Measurements from ENCODE around the gene MSRB3.
A peak's percentile ranks its signal among the peaks of the same experiment; 100 is the strongest.

MSRB3 gene

GRCh38 chr12:65287426-65287825 lies 8.9 kb downstream of the MSRB3 start:
- DNase-seq (ENCODE audit: low read depth), result no peak
- no peak overlapping the region for H3K4me3 ChIP-seq (ENCODE audit: low read depth, low read length)
- TF ChIP-seq CTCF (conservative IDR thresholded peaks at IDR 0.05; ENCODE audit: low read depth, low read length), result no peak

- no peak overlapping the region for H3K4me3 ChIP-seq (ENCODE audit: low read depth, low read length)
- DNase-seq (ENCODE audit: low read depth), result no peak
- no peak for TF ChIP-seq CTCF (conservative IDR thresholded peaks at IDR 0.05; ENCODE audit: low read depth, low read length)
Observed at GRCh38 chr12:65292241-65292640, 13.8 kb downstream of the MSRB3 start.

GRCh38 chr12:65293735-65294134 lies 15.3 kb downstream of the MSRB3 start:
- no peak for DNase-seq (ENCODE audit: low read depth)
- no peak for TF ChIP-seq CTCF (conservative IDR thresholded peaks at IDR 0.05; ENCODE audit: low read depth, low read length)

GRCh38 chr12:65294641-65295262 lies 16.3 kb downstream of the MSRB3 start:
- peak; percentile 18 for DNase-seq (ENCODE audit: low read depth)
- no peak for TF ChIP-seq CTCF (conservative IDR thresholded peaks at IDR 0.05; ENCODE audit: low read depth, low read length)

More at GRCh38 chr12:65293735-65294134, 15.3 kb downstream of the MSRB3 start:
- no peak overlapping the region for H3K4me3 ChIP-seq (ENCODE audit: low read depth, low read length)

GRCh38 chr12:65296508-65297265 lies 18.2 kb downstream of the MSRB3 start:
- DNase-seq (ENCODE audit: low read depth), result no peak
- no peak overlapping the region for H3K4me3 ChIP-seq (ENCODE audit: low read depth, low read length)
- no peak for TF ChIP-seq CTCF (conservative IDR thresholded peaks at IDR 0.05; ENCODE audit: low read depth, low read length)

More at GRCh38 chr12:65294641-65295262, 16.3 kb downstream of the MSRB3 start:
- H3K4me3 ChIP-seq (ENCODE audit: low read depth, low read length), result no peak overlapping the region

- no peak for TF ChIP-seq CTCF (conservative IDR thresholded peaks at IDR 0.05; ENCODE audit: low read depth, low read length)
- H3K4me3 ChIP-seq (ENCODE audit: low read depth, low read length), result no peak overlapping the region
- no peak for DNase-seq (ENCODE audit: low read depth)
Observed at GRCh38 chr12:65300097-65300496, 21.6 kb downstream of the MSRB3 start.

Data from choroid plexus epithelial cell (primary cell).